ENCODE measurements around the gene PRR33. TPM values are rescaled to one million over a fixed set of nuclear protein-coding genes. Genes with fewer than 3 reads are reported as not detected.

Gene PRR33
- total and polyA plus RNA-seq, 2 donors (not counting 1 experiment from before 2014, with no cell fraction given), result not detected

GRCh38 chr11:1938343-1939005 is 46.8 kb upstream of the PRR33 start:
- H3K4me2 ChIP-seq (ENCODE audit: extremely low read depth, insufficient read depth, low read length), result no peak overlapping the region
- no peaks in the 10 kb centered on the region for H3K36me3 ChIP-seq (ENCODE audit: control insufficient read depth, insufficient read depth, low read length)
- H3K4me3 ChIP-seq (replicated peaks in 1 of 4; ENCODE audit: control extremely low read depth in 1 of 4, insufficient read depth in 1 of 4, low read depth in 3 of 4, low read length in 4 of 4), result no peak overlapping the region
- no peak overlapping the region for H3K27ac ChIP-seq (ENCODE audit: insufficient read depth, low read length)
- no peaks in the 10 kb centered on the region for H3K79me2 ChIP-seq (ENCODE audit: control insufficient read depth, insufficient read depth, low read length)
- no peak for DNase-seq (ENCODE audit: low read depth in 2 of 2)
- TF ChIP-seq EZH2 (IDR thresholded peaks at IDR 0.05; ENCODE audit: low read length, missing control alignments) (no peak), CTCF (conservative IDR thresholded peaks at IDR 0.05 in 1 of 2, IDR thresholded peaks at IDR 0.05 in 1 of 2; ENCODE audit: low read depth in 1 of 2, low read length in 2 of 2) (no peak)
- no peaks in the 10 kb centered on the region for H4K20me1 ChIP-seq (ENCODE audit: control insufficient read depth, extremely low read depth, insufficient read depth, low read length)
- H3K9ac ChIP-seq (ENCODE audit: insufficient read depth, low read length), result no peak overlapping the region
- H3K4me1 ChIP-seq (ENCODE audit: control insufficient read depth, extremely low read depth, insufficient read depth, low read length), result no peaks in the 10 kb centered on the region
- H3K27me3 ChIP-seq (ENCODE audit: control insufficient read depth, insufficient read depth, low read length), result no peaks in the 10 kb centered on the region
- no peaks in the 10 kb centered on the region for H3K9me3 ChIP-seq (ENCODE audit: control insufficient read depth, insufficient read depth, low read depth, low read length)
- H2AFZ ChIP-seq (ENCODE audit: low read length), result no peak overlapping the region

GRCh38 chr11:1937616-1938342 is 46.1 kb upstream of the PRR33 start:
- H3K36me3 ChIP-seq (ENCODE audit: control insufficient read depth, insufficient read depth, low read length), result no peaks in the 10 kb centered on the region
- no peaks in the 10 kb centered on the region for H3K27me3 ChIP-seq (ENCODE audit: control insufficient read depth, insufficient read depth, low read length)
- no peaks in the 10 kb centered on the region for H3K9me3 ChIP-seq (ENCODE audit: control insufficient read depth, insufficient read depth, low read depth, low read length)
- no peak overlapping the region for H3K9ac ChIP-seq (ENCODE audit: insufficient read depth, low read length)
- no peaks in the 10 kb centered on the region for H3K79me2 ChIP-seq (ENCODE audit: control insufficient read depth, insufficient read depth, low read length)
- TF ChIP-seq CTCF (conservative IDR thresholded peaks at IDR 0.05 in 1 of 2, IDR thresholded peaks at IDR 0.05 in 1 of 2; ENCODE audit: low read depth in 1 of 2, low read length in 2 of 2), result no peak
- no peak for TF ChIP-seq EZH2 (IDR thresholded peaks at IDR 0.05; ENCODE audit: low read length, missing control alignments)
- H3K4me2 ChIP-seq (ENCODE audit: extremely low read depth, insufficient read depth, low read length), result no peak overlapping the region
- no peaks in the 10 kb centered on the region for H4K20me1 ChIP-seq (ENCODE audit: control insufficient read depth, extremely low read depth, insufficient read depth, low read length)
- no peak overlapping the region for H3K4me3 ChIP-seq (replicated peaks in 1 of 4; ENCODE audit: control extremely low read depth in 1 of 4, insufficient read depth in 1 of 4, low read depth in 3 of 4, low read length in 4 of 4)
- no peak for DNase-seq (ENCODE audit: low read depth in 2 of 2)
- H3K4me1 ChIP-seq (ENCODE audit: control insufficient read depth, extremely low read depth, insufficient read depth, low read length), result no peaks in the 10 kb centered on the region
- H3K27ac ChIP-seq (ENCODE audit: insufficient read depth, low read length), result no peak overlapping the region
- H2AFZ ChIP-seq (ENCODE audit: low read length), result no peak overlapping the region

- no peak overlapping the region for H3K9ac ChIP-seq (ENCODE audit: insufficient read depth, low read length)
- DNase-seq (ENCODE audit: low read depth in 2 of 2), result no peak
- H2AFZ ChIP-seq (ENCODE audit: low read length), result no peak overlapping the region
- no peak overlapping the region for H3K4me2 ChIP-seq (ENCODE audit: extremely low read depth, insufficient read depth, low read length)
- H3K27ac ChIP-seq (ENCODE audit: insufficient read depth, low read length), result no peak overlapping the region
- H3K9me3 ChIP-seq (ENCODE audit: control insufficient read depth, insufficient read depth, low read depth, low read length), result no peaks in the 10 kb centered on the region
- H3K4me1 ChIP-seq (ENCODE audit: control insufficient read depth, extremely low read depth, insufficient read depth, low read length), result no peaks in the 10 kb centered on the region
- no peaks in the 10 kb centered on the region for H3K36me3 ChIP-seq (ENCODE audit: control insufficient read depth, insufficient read depth, low read length)
- no peaks in the 10 kb centered on the region for H3K79me2 ChIP-seq (ENCODE audit: control insufficient read depth, insufficient read depth, low read length)
- H3K4me3 ChIP-seq (replicated peaks in 1 of 4; ENCODE audit: control extremely low read depth in 1 of 4, insufficient read depth in 1 of 4, low read depth in 3 of 4, low read length in 4 of 4), result no peak overlapping the region
- H3K27me3 ChIP-seq (ENCODE audit: control insufficient read depth, insufficient read depth, low read length), result no peaks in the 10 kb centered on the region
- TF ChIP-seq EZH2 (IDR thresholded peaks at IDR 0.05; ENCODE audit: low read length, missing control alignments), result no peak
- no peak for TF ChIP-seq CTCF (conservative IDR thresholded peaks at IDR 0.05 in 1 of 2, IDR thresholded peaks at IDR 0.05 in 1 of 2; ENCODE audit: low read depth in 1 of 2, low read length in 2 of 2)
- no peaks in the 10 kb centered on the region for H4K20me1 ChIP-seq (ENCODE audit: control insufficient read depth, extremely low read depth, insufficient read depth, low read length)
Measured at GRCh38 chr11:1936781-1937615, 45.3 kb upstream of the PRR33 start.

All from fibroblast of lung (primary cell).